Activated CD4-positive, alpha-beta T cell treated with anti-CD3 and anti-CD28 coated beads, Interleukin-2, amount 50 U/mL, for 48 hours (primary cell): Measurements from ENCODE around the gene SPNS2.

Experiments
- DNase-seq, 2 experiments: peaks; one replicate each; pipeline ENCODE4 v3.0.0-alpha.2; 2020

Gene SPNS2

DNA sequence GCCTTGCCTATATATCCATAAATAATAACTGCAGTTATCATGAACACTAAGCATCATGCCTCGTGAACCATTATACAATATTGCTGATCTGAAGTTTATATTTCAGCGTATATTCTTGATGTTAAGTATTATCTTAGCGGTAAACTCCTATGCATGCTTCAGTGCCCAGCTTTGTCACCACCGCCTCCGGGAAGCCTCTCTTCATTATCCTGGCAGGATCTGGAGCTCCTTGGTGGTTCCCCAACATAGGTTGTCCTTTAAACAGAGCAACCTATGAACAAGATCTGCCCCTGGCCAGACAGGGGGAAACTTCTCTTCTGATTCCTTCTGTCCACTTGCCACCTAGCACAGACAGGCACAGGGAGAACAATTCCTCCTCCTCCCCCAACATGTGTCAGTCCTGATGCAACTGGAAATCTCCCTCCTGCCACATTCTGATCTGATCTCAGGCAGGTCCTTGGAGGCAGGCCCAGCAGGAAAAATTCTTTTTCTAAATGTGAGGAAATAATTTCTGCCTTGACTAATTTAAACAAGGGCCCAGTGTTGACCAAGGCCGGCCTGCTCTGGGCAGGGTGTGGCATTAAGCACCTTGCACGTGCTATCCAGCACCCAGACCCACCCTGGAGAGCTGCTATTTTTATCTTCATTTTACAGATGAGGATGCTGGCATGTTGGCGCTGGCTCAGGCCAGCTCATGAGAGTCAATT, 22.4 kb downstream of the SPNS2 start:
- no peak for DNase-seq

GRCh38 chr17:4522661-4523060, 24.0 kb downstream of the SPNS2 start:
- no peak for DNase-seq

GRCh38 chr17:4523946-4524345, 25.3 kb downstream of the SPNS2 start:
- DNase-seq, result no peak

DNA sequence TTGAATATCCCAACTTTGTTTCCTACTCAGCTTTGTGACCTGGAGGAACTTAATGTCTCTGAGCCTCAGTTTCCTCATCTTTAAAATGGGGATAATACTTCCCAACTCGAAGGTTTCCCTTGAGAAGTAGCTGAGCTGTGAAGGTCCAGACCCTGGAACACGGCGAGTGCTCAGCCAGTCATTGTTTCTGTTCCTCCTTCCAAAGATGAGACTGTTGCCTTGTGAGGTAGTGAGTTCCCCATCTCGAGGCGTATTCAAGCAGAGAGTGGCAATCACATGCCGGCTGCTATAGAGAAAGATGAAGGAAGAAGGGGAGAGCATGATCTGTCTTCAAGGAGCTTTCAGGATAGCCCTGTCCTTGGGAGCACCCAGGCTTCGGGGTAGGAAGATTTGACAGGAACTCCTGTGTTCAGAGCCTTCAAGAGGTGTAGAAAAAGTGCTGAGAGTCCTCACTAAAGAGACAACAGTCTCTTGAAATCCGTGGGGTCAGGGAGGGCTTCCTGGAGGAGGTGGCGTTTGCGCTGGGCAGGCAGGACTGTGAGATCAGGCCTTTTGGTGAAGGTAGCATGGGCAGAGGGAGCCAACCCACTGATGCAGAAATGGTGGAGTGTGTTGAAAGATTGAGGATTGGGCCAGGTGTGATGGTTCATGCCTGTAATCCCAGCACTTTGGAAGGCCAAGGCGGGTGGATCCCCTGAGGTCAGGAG, 27.2 kb downstream of the SPNS2 start:
- DNase-seq, result no peak

GRCh38 chr17:4527134-4527533, 28.5 kb downstream of the SPNS2 start:
- DNase-seq, result no peak

GRCh38 chr17:4527566-4528125, 29.0 kb downstream of the SPNS2 start:
- no peak for DNase-seq

GRCh38 chr17:4529533-4530152, 31.0 kb downstream of the SPNS2 start:
- DNase-seq, result no peak

GRCh38 chr17:4530799-4531730, 32.4 kb downstream of the SPNS2 start:
- no peak for DNase-seq

DNA sequence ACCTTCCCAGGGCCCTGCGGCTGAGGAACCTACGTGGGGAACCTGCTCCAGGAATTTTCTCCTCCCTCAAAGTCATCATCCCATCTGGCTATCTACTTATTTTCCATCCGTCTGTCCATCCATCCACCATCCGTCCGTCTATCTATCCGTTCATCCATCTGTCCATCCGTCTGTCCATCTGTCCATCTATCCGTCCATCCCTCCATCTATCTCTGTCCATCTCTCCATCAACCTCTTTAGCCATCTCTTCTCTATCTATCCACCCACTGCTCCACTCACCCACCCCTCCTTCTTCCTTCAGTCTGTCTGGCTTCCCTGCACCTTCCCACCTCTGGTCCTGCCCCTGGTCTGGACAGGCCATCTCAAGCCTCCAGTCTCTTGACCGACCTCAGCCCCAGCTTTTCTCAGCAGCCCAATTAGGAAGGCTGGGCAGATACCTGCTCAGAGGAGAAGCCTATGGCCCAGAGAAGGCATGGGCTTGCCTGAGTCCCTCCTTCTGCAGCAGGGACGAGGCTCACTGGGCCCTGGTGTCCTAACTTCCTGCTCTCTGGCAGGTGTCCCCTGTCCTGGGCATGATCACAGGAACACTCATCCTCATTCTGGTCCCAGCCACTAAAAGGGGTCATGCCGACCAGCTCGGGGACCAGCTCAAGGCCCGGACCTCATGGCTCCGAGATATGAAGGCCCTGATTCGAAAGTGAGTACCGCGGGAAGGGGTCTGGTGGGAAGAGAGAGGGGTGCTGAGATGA, 33.5 kb downstream of the SPNS2 start:
- DNase-seq, result no peak

DNA sequence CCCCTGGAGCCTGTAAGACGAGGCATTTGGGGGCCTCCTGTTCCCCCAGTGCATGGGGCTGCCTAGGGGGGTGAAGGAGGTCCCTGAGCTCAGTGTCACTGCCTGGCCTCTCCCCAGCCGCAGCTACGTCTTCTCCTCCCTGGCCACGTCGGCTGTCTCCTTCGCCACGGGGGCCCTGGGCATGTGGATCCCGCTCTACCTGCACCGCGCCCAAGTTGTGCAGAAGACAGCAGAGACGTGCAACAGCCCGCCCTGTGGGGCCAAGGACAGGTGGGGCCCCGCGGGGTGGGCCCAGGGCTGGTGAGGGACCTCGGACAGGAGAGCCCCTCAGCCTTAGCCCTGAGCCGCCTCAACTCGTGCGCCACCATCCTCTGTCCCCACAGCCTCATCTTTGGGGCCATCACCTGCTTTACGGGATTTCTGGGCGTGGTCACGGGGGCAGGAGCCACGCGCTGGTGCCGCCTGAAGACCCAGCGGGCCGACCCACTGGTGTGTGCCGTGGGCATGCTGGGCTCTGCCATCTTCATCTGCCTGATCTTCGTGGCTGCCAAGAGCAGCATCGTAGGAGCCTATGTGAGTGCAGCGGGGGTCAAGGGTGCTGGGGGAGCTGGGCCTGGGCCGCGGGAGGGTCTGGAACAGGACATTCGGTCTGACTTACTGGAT, 34.3 kb downstream of the SPNS2 start:
- DNase-seq, result no peak

GRCh38 chr17:4533523-4534504, 35.1 kb downstream of the SPNS2 start:
- DNase-seq, result no peak

DNA sequence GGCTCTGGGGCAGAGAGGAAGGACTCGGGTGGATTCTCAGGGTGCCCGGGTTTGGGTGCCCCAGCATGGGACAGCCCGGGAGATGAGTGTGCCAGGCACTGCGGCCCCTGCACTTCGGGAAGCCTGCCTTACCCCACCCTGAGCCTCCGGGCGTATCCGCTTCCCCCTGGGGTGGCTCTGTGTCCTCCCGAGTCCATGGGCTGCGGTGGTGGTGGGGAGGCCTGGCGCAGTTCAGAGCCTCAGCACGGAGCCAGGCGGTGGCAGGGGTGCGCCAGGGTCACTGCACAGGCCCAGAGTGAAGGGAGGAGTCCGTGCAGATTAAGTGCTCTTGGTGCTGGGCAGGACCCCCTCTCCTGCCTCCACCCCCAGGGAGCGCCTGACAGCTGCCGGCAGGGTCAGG, 35.8 kb downstream of the SPNS2 start:
- no peak for DNase-seq

DNA sequence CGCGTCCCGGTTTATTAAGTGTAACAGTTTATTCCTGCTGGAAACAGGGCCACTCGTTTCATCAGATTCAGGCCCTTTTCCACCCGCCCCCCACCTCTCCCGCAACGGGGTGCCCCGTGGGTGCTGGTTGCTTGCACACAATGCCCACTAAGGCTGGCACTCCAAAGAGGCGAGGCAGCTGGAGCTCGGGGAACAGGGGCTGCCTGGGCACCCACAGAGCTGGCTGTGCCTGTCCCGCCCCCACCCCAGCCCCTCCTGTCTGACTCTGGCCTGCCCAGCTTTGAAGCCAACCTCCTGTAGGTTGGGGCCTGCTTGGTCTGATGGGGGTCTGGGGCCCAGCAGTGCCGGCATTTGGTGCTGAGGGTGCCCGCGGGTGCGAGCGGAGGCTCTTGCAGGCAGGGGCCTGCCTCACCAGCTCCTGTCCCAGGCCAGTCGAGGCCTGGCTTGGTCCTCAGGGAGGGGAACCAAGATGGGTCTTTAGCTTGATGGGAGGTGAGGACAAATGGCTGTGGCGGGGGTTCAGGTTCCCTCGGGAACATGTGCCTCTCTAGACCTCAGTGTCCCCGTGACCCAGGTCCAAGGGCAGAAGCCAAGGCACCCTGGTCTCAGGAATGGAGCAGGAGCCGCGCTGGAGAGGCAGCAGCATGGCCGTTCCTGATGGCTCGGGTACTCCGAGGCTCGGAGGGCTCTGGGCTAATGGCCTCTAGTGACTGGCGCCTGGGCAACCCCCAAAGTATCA, 36.4 kb downstream of the SPNS2 start:
- DNase-seq, result no peak

DNA sequence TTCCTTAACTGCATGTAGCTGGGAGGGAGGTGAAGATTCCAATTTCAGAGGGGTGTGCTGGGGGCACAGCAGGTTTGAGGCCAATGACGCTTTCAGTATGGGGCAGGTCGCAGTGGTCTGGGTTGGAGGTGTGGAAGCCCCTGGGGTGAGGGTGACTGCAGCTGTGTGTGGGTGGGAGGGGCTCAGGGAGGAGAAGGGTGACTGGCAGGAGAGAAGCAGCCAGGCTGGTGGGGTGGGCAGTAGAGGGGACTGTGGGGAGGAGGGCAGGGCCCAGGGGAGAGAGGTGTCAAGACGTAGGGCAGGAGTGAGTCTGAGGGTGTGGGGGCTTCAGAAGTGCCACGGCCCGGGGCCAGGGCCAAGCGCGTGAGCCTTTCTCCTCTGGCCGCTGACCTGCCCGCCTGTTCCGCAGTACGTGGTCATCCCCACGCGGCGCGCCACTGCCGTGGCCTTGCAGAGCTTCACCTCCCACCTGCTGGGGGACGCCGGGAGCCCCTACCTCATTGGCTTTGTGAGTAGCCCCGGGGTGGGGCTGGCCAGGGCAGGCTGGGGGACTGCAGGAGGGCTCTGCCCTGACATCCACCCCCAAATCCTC, 37.1 kb downstream of the SPNS2 start:
- no peak for DNase-seq

GRCh38 chr17:4536259-4536741, 37.6 kb downstream of the SPNS2 start:
- DNase-seq, result no peak

- DNase-seq, result no peak
Observed at GRCh38 chr17:4536742-4537411, 38.2 kb downstream of the SPNS2 start.

- DNase-seq, result no peak
Observed at GRCh38 chr17:4537451-4538235, 39.0 kb downstream of the SPNS2 start.
